Upper lobe of right lung (tissue), 1 donor: Measurements from ENCODE around the gene LRRC10B. TPM values are rescaled to one million over a fixed set of nuclear protein-coding genes. Genes with fewer than 3 reads are reported as not detected.
A peak's percentile ranks its signal among the peaks of the same experiment; 100 is the strongest.

Source experiments
- ATAC-seq: fragments of 200-7000 bp; cut with Tn5 transposase; one replicate; pipeline ENCODE4 v1.9.1; 2020; ENCODE audit warnings: mild to moderate bottlenecking, moderate library complexity
- DNase-seq: peaks from one replicate; pipeline ENCODE4 v3.0.0-alpha.2; 2020
- H3K27ac ChIP-seq: fragments of 200-600 bp; one replicate; pipeline ENCODE4 v1.8.0; 2022
- H3K27me3 ChIP-seq: fragments of 200-600 bp; one replicate; pipeline ENCODE4 v1.8.0; 2022; ENCODE audit warnings: mild to moderate bottlenecking
- H3K36me3 ChIP-seq: fragments of 200-600 bp; one replicate; pipeline ENCODE4 v1.8.0; 2022
- H3K4me1 ChIP-seq: fragments of 200-600 bp; one replicate; pipeline ENCODE4 v1.8.0; 2022
- H3K4me3 ChIP-seq: fragments of 200-600 bp; one replicate; pipeline ENCODE4 v1.8.0; 2022; ENCODE audit warnings: mild to moderate bottlenecking
- H3K9me3 ChIP-seq: fragments of 200-600 bp; one replicate; pipeline ENCODE4 v1.8.0; 2022
- CTCF ChIP-seq: fragments of 200-600 bp; IDR thresholded peaks from one replicate; pipeline ENCODE4 v1.8.0; 2022; ENCODE audit warnings: antibody characterized with exemption
- intact Hi-C: fragments of 100-400 bp; cut with DNase I; formaldehyde crosslinking; loops from one replicate; pipeline ENCODE4 v1.11.0; 2022
- total RNA-seq: library from RNA; stranded (reverse); fragmentation: NEBNext Ultra II Directional; extraction: Animal tissue kit (Norgen Biotek cat#: 25700); gene quantifications from one replicate; pipeline ENCODE4 v1.2.1, GENCODE V29; 2021
- donor health status: DM: no; HTN: yes; CAD: no; lungs with severe emphysema.

Gene LRRC10B
- total RNA-seq, 1 donor from 2014 or later = 0.29 TPM

DNA sequence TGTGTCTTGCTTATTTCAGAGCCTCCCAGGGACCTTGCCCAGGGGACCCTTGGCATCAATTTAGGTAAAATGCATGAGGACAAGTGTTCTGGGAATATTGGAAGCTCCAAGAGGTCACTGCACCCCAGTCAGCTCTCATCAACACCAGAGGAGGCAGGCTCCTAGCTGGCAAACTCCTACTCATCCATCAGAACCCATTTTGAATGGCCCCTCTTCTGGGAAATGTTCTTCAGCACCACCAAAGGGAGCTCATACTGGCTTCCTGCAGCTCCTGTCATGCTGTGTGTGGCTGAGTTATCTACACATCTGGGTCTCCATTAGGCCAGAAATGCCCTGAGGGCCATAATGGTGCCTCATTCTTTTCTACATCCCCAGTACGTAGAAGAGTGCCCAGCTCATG is 17.7 kb downstream of the LRRC10B start:
- intact Hi-C loops = loop anchor here (10.0 kb wide), 1 partner anchor 51 kb away; no protein-coding TSS in a partner anchor

GRCh38 chr11:61526956-61527731 is 18.6 kb downstream of the LRRC10B start:
- intact Hi-C loops = loop anchor here (10.0 kb wide), 1 partner anchor 52 kb away; no protein-coding TSS in a partner anchor
- Histone ChIP-seq H3K27me3 (no peaks in the 10 kb centered on the region), H3K27ac (no peak overlapping the region), H3K9me3 (no peaks in the 10 kb centered on the region), H3K36me3 (no peaks in the 10 kb centered on the region), H3K4me3 (no peak overlapping the region), H3K4me1 (peaks cover 7% of the 10 kb centered on the region)
- DNase-seq (no peak), ATAC-seq (no peak)
- no peak for TF ChIP-seq CTCF

More for the DNA sequence above, 17.7 kb downstream of the LRRC10B start:
- Histone ChIP-seq H3K4me1 (peaks cover 7% of the 10 kb centered on the region), H3K36me3 (no peaks in the 10 kb centered on the region), H3K27me3 (no peaks in the 10 kb centered on the region), H3K27ac (no peak overlapping the region), H3K4me3 (no peak overlapping the region), H3K9me3 (no peaks in the 10 kb centered on the region)
- ATAC-seq (no peak), DNase-seq (no peak)
- TF ChIP-seq CTCF = no peak

GRCh38 chr11:61528114-61528513 is 19.6 kb downstream of the LRRC10B start:
- H3K27ac ChIP-seq = no peak overlapping the region
- ATAC-seq (no peak), DNase-seq (no peak)
- no peaks in the 10 kb centered on the region for H3K9me3 ChIP-seq
- no peak for TF ChIP-seq CTCF
- peaks cover 7% of the 10 kb centered on the region for H3K4me1 ChIP-seq
- no peaks in the 10 kb centered on the region for H3K27me3 ChIP-seq
- no peaks in the 10 kb centered on the region for H3K36me3 ChIP-seq
- no peak overlapping the region for H3K4me3 ChIP-seq
- intact Hi-C loops = loop anchor here (10.0 kb wide), 1 partner anchor 53 kb away; no protein-coding TSS in a partner anchor

DNA sequence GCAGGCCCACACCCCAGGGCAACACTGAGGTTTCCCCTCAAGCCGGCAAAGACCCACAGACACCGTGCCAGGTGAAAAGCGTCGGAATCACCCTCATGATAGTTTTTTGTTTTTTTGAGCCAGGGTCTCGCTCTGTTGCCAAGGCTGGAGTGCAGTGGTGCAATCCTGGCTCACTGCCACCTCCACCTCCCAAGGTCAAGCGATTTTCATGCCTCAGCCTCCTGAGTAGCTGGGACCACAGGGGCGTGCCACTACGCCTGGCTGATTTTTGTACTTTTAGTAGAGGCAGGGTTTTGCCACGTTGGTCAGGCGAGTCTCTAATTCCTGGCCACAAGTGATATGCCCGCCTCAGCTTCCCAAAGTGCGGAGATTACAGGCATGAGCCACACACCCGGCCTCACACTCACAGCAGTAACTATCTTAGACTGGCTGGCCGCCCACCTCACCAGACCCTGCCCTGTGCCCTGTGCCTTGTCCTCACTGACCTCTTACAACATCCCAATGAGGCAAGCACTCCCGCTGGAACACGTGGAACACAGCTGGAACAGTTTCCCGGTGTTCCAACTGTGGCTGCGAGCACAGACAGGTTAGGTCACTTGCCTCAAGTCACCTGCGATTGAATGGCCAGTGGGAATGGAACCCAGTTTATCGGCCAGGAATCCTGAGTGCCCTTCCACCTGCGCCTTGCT is 21.1 kb downstream of the LRRC10B start:
- Histone ChIP-seq H3K27me3 (no peaks in the 10 kb centered on the region), H3K4me1 (peaks cover 7% of the 10 kb centered on the region), H3K27ac (no peak overlapping the region), H3K9me3 (no peaks in the 10 kb centered on the region), H3K4me3 (no peak overlapping the region), H3K36me3 (no peaks in the 10 kb centered on the region)
- peak; percentile 75 for DNase-seq
- intact Hi-C loops = loop anchor here (10.0 kb wide), 1 partner anchor 55 kb away; no protein-coding TSS in a partner anchor
- no peak for TF ChIP-seq CTCF
- peak; percentile 51 for ATAC-seq

DNA sequence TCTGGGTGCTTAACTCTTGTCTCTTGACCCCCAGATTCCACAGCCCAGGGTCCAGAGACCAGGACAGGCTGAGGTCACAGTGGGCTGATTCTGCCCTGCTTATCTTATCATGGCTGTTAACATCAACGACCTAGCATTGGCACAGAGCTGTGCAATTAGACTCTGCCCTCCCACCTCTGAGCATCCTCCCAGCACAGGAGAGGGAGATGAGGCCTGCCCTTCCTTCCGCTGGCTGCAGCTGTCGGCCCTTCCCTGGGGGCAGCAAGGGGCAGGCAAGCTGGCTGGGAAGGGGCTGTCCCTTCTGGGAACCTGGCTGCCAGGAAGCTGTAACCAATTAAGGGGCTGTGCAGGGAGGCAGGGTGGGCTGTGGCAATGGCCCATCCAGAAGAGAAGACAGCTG is 22.5 kb downstream of the LRRC10B start:
- DNase-seq = no peak
- no peak overlapping the region for H3K27ac ChIP-seq
- H3K36me3 ChIP-seq = no peaks in the 10 kb centered on the region
- TF ChIP-seq CTCF = no peak
- H3K9me3 ChIP-seq = no peaks in the 10 kb centered on the region
- H3K4me1 ChIP-seq = peaks cover 7% of the 10 kb centered on the region
- intact Hi-C loops = no loop called here
- ATAC-seq = no peak
- H3K4me3 ChIP-seq = no peak overlapping the region
- no peaks in the 10 kb centered on the region for H3K27me3 ChIP-seq
